ENCODE measurements around the gene SLC28A1.

The SLC28A1 gene

DNA sequence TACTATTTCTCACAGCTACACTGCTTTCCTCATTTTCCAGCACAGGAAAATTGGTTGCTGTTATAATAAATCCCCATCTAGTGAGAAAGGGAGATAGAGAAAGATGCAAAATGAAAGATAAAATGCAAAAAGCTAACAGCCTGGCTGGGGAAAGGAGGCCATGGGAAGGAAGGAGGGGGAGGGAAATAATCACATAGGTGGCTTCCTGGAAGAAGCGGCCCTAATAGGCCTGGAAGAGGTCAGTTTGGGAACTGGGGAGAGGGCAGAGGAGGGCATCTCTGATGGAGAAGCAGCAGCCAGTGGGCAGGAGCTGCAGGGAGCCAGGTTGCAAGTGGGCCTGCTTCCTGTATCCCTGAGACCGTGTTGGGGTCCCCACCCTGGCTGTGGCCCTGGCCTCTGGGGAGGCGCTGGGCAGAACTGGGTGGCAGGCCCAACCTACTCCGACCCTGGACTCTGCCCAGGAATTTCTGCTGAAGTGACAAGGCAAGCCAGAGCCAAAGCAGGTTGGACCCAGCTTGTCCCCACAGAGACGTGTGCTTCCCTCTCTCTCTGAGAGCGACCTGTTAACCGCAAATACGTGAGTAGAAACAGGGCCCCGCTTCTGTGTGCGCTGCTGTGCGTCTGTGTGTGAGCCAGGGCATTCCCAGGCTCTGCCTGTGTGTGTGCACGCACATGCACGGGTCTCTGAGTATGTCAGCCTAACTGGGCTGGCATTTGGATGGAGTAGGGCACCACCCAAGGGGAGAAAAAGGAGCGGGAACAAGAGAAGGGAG, 1.9 kb downstream of the SLC28A1 start:
- DNase-seq: no peak

- no peak for DNase-seq
Measured at GRCh38 chr15:84886984-84887299, 2.5 kb downstream of the SLC28A1 start.

GRCh38 chr15:84887938-84888337, 3.5 kb downstream of the SLC28A1 start:
- no peak for DNase-seq

DNA sequence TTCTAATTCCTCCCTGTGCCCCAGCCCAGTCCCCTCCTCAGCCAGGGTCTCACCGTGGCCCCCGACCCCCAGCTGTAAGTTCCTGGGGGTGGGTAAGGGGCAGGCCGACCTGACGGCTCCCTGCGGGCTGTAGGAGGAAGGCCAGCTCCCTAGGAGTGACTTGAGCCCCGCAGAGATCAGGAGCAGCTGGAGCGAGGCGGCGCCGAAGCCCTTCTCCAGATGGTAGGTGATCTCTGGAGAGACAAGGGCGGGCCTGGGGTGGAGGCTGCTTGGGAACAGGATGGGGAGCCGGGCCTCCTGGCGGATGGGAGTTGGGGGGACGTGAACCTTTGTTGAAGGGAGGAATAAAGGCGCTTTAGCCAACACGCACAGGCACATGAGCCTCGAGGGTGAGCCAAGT, 4.2 kb downstream of the SLC28A1 start:
- DNase-seq: no peak

- DNase-seq: no peak
Measured at GRCh38 chr15:84889313-84889990, 5.0 kb downstream of the SLC28A1 start.

DNA sequence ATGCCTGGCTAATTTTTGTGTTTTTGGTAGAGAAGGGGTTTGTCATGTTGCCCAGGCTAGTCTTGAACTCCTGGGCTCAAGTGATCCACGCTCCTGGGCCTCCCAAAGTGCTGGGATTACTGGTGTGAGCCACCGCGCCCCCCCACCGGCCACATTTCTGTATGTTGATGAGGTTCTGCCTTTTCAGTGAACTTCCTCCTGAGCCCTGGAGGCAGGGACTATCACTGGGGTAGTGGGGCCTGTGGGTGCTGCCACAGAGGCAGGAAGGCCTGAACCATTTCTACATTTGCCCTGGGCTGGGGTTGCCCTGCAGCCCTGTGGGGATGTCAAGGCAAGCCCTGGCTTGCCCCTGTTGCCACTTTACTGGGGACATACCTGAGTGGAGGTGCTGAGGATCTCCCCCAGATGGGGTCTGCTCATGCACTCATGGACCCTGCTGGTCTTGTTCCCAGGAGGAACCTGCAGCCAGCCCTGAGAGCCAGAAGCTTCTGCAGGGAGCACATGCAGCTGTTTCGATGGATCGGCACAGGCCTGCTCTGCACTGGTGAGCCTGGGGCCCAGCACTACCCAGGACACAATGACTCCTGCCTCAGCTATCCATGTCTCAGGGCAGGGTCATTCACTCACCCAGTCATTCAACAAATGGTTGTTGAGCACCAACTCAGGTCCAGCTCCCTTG, 5.7 kb downstream of the SLC28A1 start:
- no peak for DNase-seq

- DNase-seq: no peak
Measured at GRCh38 chr15:84890670-84891162, 6.3 kb downstream of the SLC28A1 start.

- DNase-seq: no peak
Measured at GRCh38 chr15:84891339-84891738, 6.9 kb downstream of the SLC28A1 start.

DNA sequence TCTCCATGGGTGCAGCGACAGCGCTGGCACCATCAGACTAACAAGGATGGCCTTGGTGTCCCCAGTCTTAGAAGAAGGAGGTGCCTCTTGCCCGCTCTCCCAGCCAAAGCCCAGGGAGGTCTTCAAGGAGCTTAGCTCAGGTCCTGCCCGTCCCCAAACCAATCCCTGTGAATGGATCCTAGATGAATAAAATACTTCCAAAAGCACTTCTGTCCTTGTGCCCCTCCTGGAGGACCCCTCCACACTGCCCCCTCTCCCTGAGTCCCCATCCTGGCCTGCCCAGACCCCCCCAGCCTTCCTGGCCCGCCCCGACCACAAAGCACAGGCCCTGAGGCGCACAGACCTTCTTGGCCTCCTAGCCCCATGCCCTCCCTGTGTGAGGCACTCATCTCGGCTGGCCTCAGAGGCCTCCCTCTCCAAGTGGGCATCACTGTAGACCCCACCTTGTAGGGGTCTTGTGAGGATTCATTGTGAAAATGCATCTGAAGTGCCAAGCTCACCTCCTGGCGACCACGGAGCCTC, 8.4 kb downstream of the SLC28A1 start:
- no peak for DNase-seq

- DNase-seq: no peak
Measured at GRCh38 chr15:84893607-84894006, 9.1 kb downstream of the SLC28A1 start.

DNA sequence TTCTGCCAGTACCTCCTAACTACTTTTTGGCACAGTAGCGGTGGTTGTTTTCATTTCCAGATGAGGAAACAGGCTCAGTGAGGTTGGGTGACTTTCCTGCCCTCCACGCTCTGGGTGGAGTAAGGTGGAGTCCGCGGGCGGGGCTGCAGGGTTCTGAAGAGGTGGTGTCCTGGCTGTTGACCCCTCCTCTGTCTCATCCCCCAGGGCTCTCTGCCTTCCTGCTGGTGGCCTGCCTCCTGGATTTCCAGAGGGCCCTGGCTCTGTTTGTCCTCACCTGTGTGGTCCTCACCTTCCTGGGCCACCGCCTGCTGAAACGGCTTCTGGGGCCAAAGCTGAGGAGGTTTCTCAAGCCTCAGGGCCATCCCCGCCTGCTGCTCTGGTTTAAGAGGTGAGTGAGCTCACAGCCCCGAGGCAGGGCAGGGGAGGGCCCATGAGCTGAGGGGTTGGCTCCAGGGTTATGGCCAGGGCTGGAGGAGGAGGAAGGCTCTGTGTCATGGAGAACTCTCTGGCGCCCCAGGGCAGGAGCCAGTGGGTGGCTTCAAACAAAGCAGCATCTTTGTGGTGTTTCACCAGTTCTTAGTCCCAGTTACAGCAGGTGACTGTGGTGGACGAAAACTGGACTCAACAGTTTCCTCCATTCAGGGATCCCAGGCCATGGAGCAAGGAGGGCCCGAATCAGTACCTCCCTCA, 10.4 kb downstream of the SLC28A1 start:
- DNase-seq: no peak

- DNase-seq: no peak
Measured at GRCh38 chr15:84898761-84899160, 14.3 kb downstream of the SLC28A1 start.

- no peak for DNase-seq
Measured at GRCh38 chr15:84899750-84900149, 15.3 kb downstream of the SLC28A1 start.

DNA sequence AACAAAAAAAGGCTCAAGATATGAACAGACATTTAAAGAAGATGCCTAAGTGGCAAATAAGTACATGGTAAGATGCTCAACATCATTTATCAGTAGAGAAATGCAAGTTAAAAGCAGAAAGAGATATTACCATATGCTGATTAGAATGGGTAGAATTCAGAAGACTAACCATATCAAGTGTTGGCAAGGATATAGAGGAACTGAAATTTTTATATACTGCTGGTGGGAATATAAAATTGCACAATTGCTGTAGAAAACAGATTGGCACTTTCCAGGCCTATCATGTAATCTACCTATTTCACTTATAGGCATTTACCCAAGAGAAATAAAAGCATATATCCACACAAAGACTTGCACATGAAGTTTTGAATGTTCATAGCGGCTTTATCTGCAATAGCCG, 17.1 kb downstream of the SLC28A1 start:
- DNase-seq: no peak

DNA sequence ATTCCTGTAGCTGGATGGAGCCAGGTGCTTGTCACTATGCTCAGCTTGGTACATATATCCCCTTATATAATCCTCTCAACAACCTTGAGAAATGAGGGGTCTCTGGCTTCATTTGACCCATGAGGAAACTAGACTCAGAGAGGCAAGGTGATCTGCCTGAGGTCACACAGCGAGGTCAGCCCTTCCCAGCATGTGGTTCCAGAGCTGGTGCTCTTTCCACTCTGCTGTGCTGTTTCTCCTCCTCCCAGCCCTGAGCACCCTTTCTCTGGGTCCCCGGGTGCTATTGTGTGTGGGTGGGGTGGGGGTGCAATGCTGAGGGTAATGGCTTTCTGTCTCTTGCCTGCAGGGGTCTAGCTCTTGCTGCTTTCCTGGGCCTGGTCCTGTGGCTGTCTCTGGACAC, 19.3 kb downstream of the SLC28A1 start:
- no peak for DNase-seq

DNA sequence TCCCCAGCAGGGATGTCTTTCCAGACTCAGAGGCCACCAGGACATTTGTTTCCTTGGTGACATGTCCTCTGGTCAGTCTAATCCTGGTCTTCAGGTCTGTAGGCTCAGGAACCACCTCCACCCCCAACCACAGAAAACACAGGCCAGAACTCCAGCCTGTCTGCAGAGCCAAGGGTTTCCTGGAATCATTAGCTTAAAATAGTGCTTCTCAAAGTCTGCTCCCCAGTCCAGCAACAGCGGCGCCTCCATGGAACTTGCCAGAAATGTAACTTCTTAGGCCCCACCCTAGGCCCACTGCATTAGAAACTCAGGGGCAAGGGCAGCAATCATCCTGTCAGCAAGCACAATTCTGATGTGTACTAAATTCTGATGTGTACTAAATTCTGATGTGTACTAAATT, 20.0 kb downstream of the SLC28A1 start:
- no peak for DNase-seq

- no peak for DNase-seq
Measured at GRCh38 chr15:84905016-84905916, 20.8 kb downstream of the SLC28A1 start.

DNA sequence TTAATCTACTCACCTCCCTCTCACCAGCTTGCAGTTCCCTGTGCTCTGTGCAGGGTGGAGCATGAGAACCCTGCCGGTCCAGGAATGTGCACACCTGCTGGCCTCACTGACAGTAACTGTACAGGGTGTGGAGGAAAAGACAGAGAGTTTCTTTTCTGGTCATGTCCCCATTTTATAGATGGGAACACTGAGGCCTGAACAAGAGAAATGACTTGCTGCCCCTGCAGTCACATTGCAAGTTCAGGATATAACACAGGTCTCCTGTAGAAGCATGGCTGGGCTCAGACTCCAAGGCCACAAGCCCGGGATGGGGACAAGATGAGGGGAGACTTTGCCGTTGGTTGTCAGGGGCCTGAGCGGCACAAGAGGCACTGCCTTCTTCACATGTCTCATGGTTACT, 23.3 kb downstream of the SLC28A1 start:
- no peak for DNase-seq

- DNase-seq: no peak
Measured at GRCh38 chr15:84908564-84908963, 24.1 kb downstream of the SLC28A1 start.

DNA sequence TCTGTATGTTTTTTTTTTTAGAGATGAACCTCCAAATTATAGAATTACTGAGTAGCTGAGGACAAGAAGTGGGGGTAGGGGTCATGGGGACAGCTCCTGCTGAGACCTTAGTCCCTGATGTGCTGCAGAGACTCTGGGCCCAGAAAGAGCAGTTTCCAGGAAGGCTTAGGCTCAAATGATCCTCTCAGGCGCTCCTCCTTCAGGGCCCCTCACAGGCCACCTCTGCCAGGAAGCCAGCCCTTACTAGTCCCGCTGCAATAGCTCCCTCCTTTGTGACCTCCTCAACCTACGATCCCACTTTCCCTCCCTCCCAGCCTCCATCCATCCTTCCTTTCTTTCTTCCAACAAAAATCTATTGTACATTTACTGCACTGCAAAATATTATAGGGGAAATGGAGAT, 24.6 kb downstream of the SLC28A1 start:
- DNase-seq: no peak

- DNase-seq: no peak
Measured at GRCh38 chr15:84909782-84910181, 25.3 kb downstream of the SLC28A1 start.

Measured in hematopoietic multipotent progenitor cell treated with erythropoietin and hydrocortisone succinate and interleukin-3 and kit ligand, for 6 days (in vitro differentiated cells).